Heart left ventricle (tissue), 13 donors: ENCODE results near the gene CHML.

ENCODE experiments used
- CTCF ChIP-seq, 12 donors: fragments of 200-600 bp; sonication (generic) in 4 of 12; IDR thresholded peaks; one replicate each; pipeline versions ENCODE4 v1.5.0 to v1.8.0; 2018 to 2022; ENCODE audit warnings: antibody characterized with exemption in 12 of 12, mild to moderate bottlenecking in 5 of 12
- POLR2A ChIP-seq, 2 donors: fragments of 450-650 bp; IDR thresholded peaks; one replicate each; pipeline ENCODE4 v1.6.1; 2017; ENCODE audit warnings: antibody characterized with exemption in 2 of 2, mild to moderate bottlenecking in 2 of 2, moderate library complexity in 2 of 2
- donor health status: ischemic (EF 13 %, LVEDD 7.1; RV severe dilation, severe dysfunction).
- donor health status: DM: no; HTN: yes; CAD: no.
- donor health status: DM: no; HTN: no; CAD: no.
- donor health status: ischemic (EF 25% LVEDD 6.9; RV normal size, moderate dysfunction).
- donor health status: ischemic (EF 25% LVEDD 5.7; RV mildly dilated, moderate dysfunction).
- donor health status: ischemic (EF 35%, LVEDD 5.7; RV mildly dilated, moderate dysfunction).
- donor health status: nonischemic (EF 11% LVEDD 7.7; RV severe dilation, severe dysfunction).
- donor health status: DM: yes; HTN: yes; CAD: no.
- donor health status: PGD.
- donor health status: ischemic (EF 29% LVEDD 5.4; RV normal size, mild dysfunction).
- donor health status: nonischemic (EF 23%, LVEDD 6.1; RV moderate dilation, normal function).

- TF ChIP-seq CTCF (IDR thresholded peaks at IDR 0.05) (no peak), POLR2A (IDR thresholded peaks at IDR 0.05) (no peak)
Observed at GRCh38 chr1:241675983-241676382, 35.8 kb upstream of the CHML start.
